ENCODE measurements around the gene ATAD1. TPM values are rescaled to one million over a fixed set of nuclear protein-coding genes. Genes with fewer than 3 reads are reported as not detected.
"Not testable (repeated sequence)": the region's sequence is repeated elsewhere in the genome, so short reads cannot be mapped to it uniquely, and the experiment has no call there.

ATAD1 gene
- total RNA-seq, 1 experiment from 2014 or later: 18.0 TPM

- no peak for DNase-seq (ENCODE audit: low spot score)
Measured at GRCh38 chr10:87846023-87846422, 28.0 kb upstream of the ATAD1 start.

GRCh38 chr10:87845624-87845998 lies 27.6 kb upstream of the ATAD1 start:
- DNase-seq (ENCODE audit: low spot score): no peak

GRCh38 chr10:87844837-87845623 lies 27.0 kb upstream of the ATAD1 start:
- DNase-seq (ENCODE audit: low spot score): peak; percentile 45

GRCh38 chr10:87843714-87844113 lies 25.7 kb upstream of the ATAD1 start:
- DNase-seq (ENCODE audit: low spot score): no peak

GRCh38 chr10:87842776-87843497 lies 24.9 kb upstream of the ATAD1 start:
- DNase-seq (ENCODE audit: low spot score): peak; percentile 46

GRCh38 chr10:87842220-87842641 lies 24.2 kb upstream of the ATAD1 start:
- peak; percentile 86 for DNase-seq (ENCODE audit: low spot score)

- DNase-seq (ENCODE audit: low spot score): no peak
Measured at GRCh38 chr10:87841186-87841585, 23.2 kb upstream of the ATAD1 start.

GRCh38 chr10:87838650-87839049 lies 20.6 kb upstream of the ATAD1 start:
- DNase-seq (ENCODE audit: low spot score): no peak

GRCh38 chr10:87837445-87837844 lies 19.4 kb upstream of the ATAD1 start:
- no peak for DNase-seq (ENCODE audit: low spot score)

GRCh38 chr10:87836098-87836497 lies 18.1 kb upstream of the ATAD1 start:
- DNase-seq (ENCODE audit: low spot score): no peak

GRCh38 chr10:87829986-87830729 lies 12.1 kb upstream of the ATAD1 start:
- no peak for DNase-seq (ENCODE audit: low spot score)

GRCh38 chr10:87829051-87829450 lies 11.0 kb upstream of the ATAD1 start:
- not testable (repeated sequence) for DNase-seq (ENCODE audit: low spot score)

- no peak for DNase-seq (ENCODE audit: low spot score)
Measured at GRCh38 chr10:87827681-87828080, 9.7 kb upstream of the ATAD1 start.

GRCh38 chr10:87826653-87827052 lies 8.6 kb upstream of the ATAD1 start:
- no peak for DNase-seq (ENCODE audit: low spot score)

- no peak for DNase-seq (ENCODE audit: low spot score)
Measured at GRCh38 chr10:87819289-87819585, 1.2 kb upstream of the ATAD1 start.

GRCh38 chr10:87818505-87819288 lies 671 bp upstream of the ATAD1 start:
- peak; percentile 63 for DNase-seq (ENCODE audit: low spot score)

GRCh38 chr10:87816898-87817608 lies 973 bp downstream of the ATAD1 start:
- DNase-seq (ENCODE audit: low spot score): peak; percentile 43

GRCh38 chr10:87816163-87816897 lies 1.7 kb downstream of the ATAD1 start:
- DNase-seq (ENCODE audit: low spot score): peak; percentile 22

- no peak for DNase-seq (ENCODE audit: low spot score)
Measured at GRCh38 chr10:87804939-87805569, 13.0 kb downstream of the ATAD1 start.

- no peak for DNase-seq (ENCODE audit: low spot score)
Measured at GRCh38 chr10:87803831-87804230, 14.2 kb downstream of the ATAD1 start.
